K562 (cell line): ENCODE results near the gene NDFIP2. TPM values are rescaled to one million over a fixed set of nuclear protein-coding genes. Genes with fewer than 3 reads are reported as not detected.

Source experiments
- C11orf30 ChIP-seq: fragments of 450-650 bp; IDR thresholded peaks from 2 replicates; pipeline ENCODE4 v1.6.1; 2016; ENCODE audit warnings: low read depth, mild to moderate bottlenecking
- CBFB ChIP-seq: sonication (generic); formaldehyde crosslinking; IDR thresholded peaks from 2 replicates; pipeline ENCODE4 v1.4.0; 2020; ENCODE audit warnings: mild to moderate bottlenecking, missing genetic modification reagents
- REST ChIP-seq, 2 experiments: fragments of 450-650 bp; formaldehyde crosslinking in 1 of 2; IDR thresholded peaks; 2 replicates each; pipeline versions ENCODE4 v1.4.0 to v1.6.1; 2014 to 2020; ENCODE audit warnings: mild to moderate bottlenecking in 2 of 2, borderline replicate concordance in 1 of 2, low read depth in 1 of 2
- SMC3 ChIP-seq: conservative IDR thresholded peaks from 2 replicates; pipeline ENCODE4 v1.6.1; 2011; ENCODE audit warnings: low read depth, low read length, improper control_type of control experiment; ENCODE audit not compliant: insufficient read depth
- ZNF384 ChIP-seq: IDR thresholded peaks from 2 replicates; pipeline ENCODE4 v1.6.1; 2012; ENCODE audit warnings: low read depth, low read length, improper control_type of control experiment
- ZNF764 ChIP-seq: fragments of 250-450 bp; sonication (Bioruptor Pico); IDR thresholded peaks from 2 replicates; pipeline ENCODE4 v1.4.0; 2020; ENCODE audit warnings: low read depth, mild to moderate bottlenecking, moderate library complexity
- polyA plus RNA-seq, 8 experiments: library from polyadenylated mRNA; depleted of rRNA in 4 of 8; stranded (reverse) in 5 of 8; unstranded in 3 of 8; fragments of >200 nt; fragmentation: Nextera tagmentation in 2 of 8; fragmentation: Illumina TruSeq in 1 of 8; extraction: Ambion mirVana in 2 of 8; extraction: Trizol in 1 of 8; gene quantifications; 2 replicates each; pipeline versions ENCODE4 v1.2.1 to v1.2.3, GENCODE V29; 2011 to 2014; ENCODE audit warnings: inconsistent platforms in 1 of 8, missing spikeins in 1 of 8
- total RNA-seq, 7 experiments: library from RNA; depleted of rRNA in 6 of 7; stranded (reverse); fragments of >200 nt in 6 of 7; fragmentation: Illumina TruSeq in 2 of 7; extraction: Trizol in 2 of 7; gene quantifications; 2 replicates each; pipeline versions ENCODE4 v1.2.1 to v1.2.3, GENCODE V29; 2011 to 2021; ENCODE audit warnings: low replicate concordance in 1 of 7
- TF ChIP-seq, protein P1 (sequence below): fragments of 450-650 bp; formaldehyde crosslinking; IDR thresholded peaks from 2 replicates; pipeline ENCODE4 v1.4.0; 2020; ENCODE audit warnings: mild to moderate bottlenecking, moderate library complexity

The NDFIP2 gene
- total and polyA plus RNA-seq, 9 of the 15 experiments (the other 6 are each of a cell fraction or from before 2014, with no cell fraction given): 13.4 to 54.4 (median 27.8) TPM

DNA sequence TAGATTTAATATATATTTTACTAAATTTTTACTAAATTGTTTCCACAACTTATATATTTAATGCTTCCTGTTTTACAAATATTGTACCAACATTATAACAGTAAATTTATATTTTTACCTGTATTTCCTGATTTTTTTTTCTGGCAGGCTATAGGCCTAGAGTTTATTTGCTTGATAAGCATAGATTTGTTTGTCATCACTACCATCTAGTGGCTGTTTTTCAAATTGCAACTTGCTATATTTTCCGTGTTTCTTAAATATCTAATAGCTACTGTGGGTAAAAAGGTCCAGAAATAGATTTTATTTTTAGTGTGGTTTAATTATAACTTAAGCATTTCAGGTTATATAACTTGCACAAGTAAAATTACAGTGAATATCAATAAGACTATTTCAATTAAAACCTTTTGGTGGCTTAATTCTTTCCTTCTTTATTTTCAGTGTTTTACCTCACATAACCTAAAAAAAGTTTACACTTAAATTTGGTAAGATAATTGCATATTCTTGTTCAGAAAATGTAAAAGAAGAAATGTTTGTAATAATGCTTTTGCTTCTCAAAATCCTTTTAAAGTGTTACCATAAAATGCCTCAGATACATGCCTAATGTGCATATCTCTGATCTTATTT is 60.6 kb downstream of the NDFIP2 start (continued):
- TF ChIP-seq REST (IDR thresholded peaks at IDR 0.05; ENCODE audit: borderline replicate concordance) (peak; percentile 68; the same call in 1 of the 2 replicates), REST (CRISPR knock-in tag; IDR thresholded peaks at IDR 0.05; ENCODE audit: low read depth) (no peak), SMC3 (peak; percentile 36; the same call in 1 of the 2 replicates), ZNF764 (CRISPR knock-in tag) (no peak), C11orf30 (peak; percentile 27), CBFB (CRISPR knock-in tag) (no peak), ZNF384 (peak; percentile 53)
- TF ChIP-seq, protein P1, sequence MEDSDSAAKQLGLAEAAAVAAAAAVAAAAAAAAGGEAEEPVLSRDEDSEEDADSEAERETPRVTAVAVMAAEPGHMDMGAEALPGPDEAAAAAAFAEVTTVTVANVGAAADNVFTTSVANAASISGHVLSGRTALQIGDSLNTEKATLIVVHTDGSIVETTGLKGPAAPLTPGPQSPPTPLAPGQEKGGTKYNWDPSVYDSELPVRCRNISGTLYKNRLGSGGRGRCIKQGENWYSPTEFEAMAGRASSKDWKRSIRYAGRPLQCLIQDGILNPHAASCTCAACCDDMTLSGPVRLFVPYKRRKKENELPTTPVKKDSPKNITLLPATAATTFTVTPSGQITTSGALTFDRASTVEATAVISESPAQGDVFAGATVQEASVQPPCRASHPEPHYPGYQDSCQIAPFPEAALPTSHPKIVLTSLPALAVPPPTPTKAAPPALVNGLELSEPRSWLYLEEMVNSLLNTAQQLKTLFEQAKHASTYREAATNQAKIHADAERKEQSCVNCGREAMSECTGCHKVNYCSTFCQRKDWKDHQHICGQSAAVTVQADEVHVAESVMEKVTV: peak; percentile 78
- TF ChIP-seq, all 486 proteins: peak for 9
